Measurements from ENCODE around the gene PCDH1.

PCDH1 gene

GRCh38 chr5:141817631-141818030, 60.6 kb downstream of the PCDH1 start:
- no peak overlapping the region for H2AFZ ChIP-seq (ENCODE audit: low read length)
- no peak overlapping the region for H3K4me2 ChIP-seq (ENCODE audit: low read depth, low read length, poor library complexity, severe bottlenecking)
- H4K20me1 ChIP-seq (ENCODE audit: insufficient read depth, low read length, poor library complexity, severe bottlenecking) = no peaks in the 10 kb centered on the region
- no peaks in the 10 kb centered on the region for H3F3A ChIP-seq (ENCODE audit: low read depth)
- no peak for TF ChIP-seq EZH2phosphoT487 (IDR thresholded peaks at IDR 0.05; ENCODE audit: borderline replicate concordance)
- TF ChIP-seq, protein P1, sequence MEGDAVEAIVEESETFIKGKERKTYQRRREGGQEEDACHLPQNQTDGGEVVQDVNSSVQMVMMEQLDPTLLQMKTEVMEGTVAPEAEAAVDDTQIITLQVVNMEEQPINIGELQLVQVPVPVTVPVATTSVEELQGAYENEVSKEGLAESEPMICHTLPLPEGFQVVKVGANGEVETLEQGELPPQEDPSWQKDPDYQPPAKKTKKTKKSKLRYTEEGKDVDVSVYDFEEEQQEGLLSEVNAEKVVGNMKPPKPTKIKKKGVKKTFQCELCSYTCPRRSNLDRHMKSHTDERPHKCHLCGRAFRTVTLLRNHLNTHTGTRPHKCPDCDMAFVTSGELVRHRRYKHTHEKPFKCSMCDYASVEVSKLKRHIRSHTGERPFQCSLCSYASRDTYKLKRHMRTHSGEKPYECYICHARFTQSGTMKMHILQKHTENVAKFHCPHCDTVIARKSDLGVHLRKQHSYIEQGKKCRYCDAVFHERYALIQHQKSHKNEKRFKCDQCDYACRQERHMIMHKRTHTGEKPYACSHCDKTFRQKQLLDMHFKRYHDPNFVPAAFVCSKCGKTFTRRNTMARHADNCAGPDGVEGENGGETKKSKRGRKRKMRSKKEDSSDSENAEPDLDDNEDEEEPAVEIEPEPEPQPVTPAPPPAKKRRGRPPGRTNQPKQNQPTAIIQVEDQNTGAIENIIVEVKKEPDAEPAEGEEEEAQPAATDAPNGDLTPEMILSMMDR (conservative IDR thresholded peaks at IDR 0.05; ENCODE audit: low read length) = no peak
- no peaks in the 10 kb centered on the region for H3K36me3 ChIP-seq (ENCODE audit: insufficient read depth, low read length)
- H3K9me2 ChIP-seq (replicated peaks; ENCODE audit: low read depth, low read length) = no peaks in the 10 kb centered on the region
- H3K27me3 ChIP-seq (ENCODE audit: insufficient read depth, low read length, poor library complexity, severe bottlenecking) = no peaks in the 10 kb centered on the region
- H3K4me3 ChIP-seq (ENCODE audit: low read length, poor library complexity, severe bottlenecking) = no peak overlapping the region
- H3K9ac ChIP-seq (ENCODE audit: low read depth, low read length, poor library complexity, severe bottlenecking) = no peak overlapping the region
- no peaks in the 10 kb centered on the region for H3K9me3 ChIP-seq (ENCODE audit: insufficient read depth, low read depth, low read length)
- H3K79me2 ChIP-seq (ENCODE audit: insufficient read depth, low read length) = no peaks in the 10 kb centered on the region
- peaks cover 6% of the 10 kb centered on the region for H3K4me1 ChIP-seq (ENCODE audit: insufficient read depth, low read length, poor library complexity, severe bottlenecking)

DNA sequence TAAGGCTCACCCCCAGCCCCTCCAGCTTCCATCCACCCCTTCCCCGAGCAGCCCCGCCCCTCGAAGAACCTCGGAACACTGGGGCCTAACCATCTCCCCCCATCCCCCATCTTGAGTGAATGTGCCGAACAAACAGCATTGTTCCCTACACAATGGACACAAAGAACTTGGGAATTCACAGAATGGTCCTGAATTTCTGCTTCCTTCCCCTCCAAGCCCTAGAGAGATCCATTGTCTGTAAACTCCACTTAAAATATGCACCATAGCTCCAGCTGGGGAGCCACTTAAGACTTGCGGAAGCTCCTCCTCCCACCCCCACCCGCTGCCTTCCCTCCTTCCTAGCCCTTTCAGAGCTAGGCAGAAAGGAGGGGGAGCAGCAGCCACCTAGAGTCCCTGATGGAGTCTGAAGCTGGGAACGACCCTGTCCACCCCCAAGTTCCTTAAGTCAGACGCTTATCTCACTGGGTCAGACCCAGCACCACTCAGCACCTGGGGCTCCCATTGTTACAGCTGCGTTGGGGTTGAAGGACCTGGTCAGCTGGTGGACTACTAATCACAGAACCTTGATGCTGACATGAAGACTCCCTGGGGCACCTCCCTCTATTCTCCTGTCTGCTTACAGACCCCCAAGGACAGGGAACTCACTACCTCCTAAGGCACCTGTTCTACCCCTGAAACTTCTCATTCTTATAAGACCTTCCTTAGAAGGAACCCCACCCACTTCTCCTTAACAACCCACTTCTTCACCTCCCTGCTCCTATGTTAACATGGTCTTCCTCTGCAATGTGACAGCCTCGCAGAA, 61.4 kb downstream of the PCDH1 start:
- no peak for TF ChIP-seq EZH2phosphoT487 (IDR thresholded peaks at IDR 0.05; ENCODE audit: borderline replicate concordance)
- TF ChIP-seq, protein P1 (conservative IDR thresholded peaks at IDR 0.05; ENCODE audit: low read length) = no peak
- no peaks in the 10 kb centered on the region for H3F3A ChIP-seq (ENCODE audit: low read depth)
- H3K27me3 ChIP-seq (ENCODE audit: insufficient read depth, low read length, poor library complexity, severe bottlenecking) = no peaks in the 10 kb centered on the region
- H3K9me2 ChIP-seq (replicated peaks; ENCODE audit: low read depth, low read length) = no peaks in the 10 kb centered on the region
- peaks cover 6% of the 10 kb centered on the region for H3K4me1 ChIP-seq (ENCODE audit: insufficient read depth, low read length, poor library complexity, severe bottlenecking)
- no peaks in the 10 kb centered on the region for H3K36me3 ChIP-seq (ENCODE audit: insufficient read depth, low read length)
- H3K9me3 ChIP-seq (ENCODE audit: insufficient read depth, low read depth, low read length) = no peaks in the 10 kb centered on the region
- no peaks in the 10 kb centered on the region for H3K79me2 ChIP-seq (ENCODE audit: insufficient read depth, low read length)
- no peak overlapping the region for H3K4me3 ChIP-seq (ENCODE audit: low read length, poor library complexity, severe bottlenecking)
- H4K20me1 ChIP-seq (ENCODE audit: insufficient read depth, low read length, poor library complexity, severe bottlenecking) = no peaks in the 10 kb centered on the region
- H3K4me2 ChIP-seq (ENCODE audit: low read depth, low read length, poor library complexity, severe bottlenecking) = no peak overlapping the region
- H2AFZ ChIP-seq (ENCODE audit: low read length) = no peak overlapping the region
- no peak overlapping the region for H3K9ac ChIP-seq (ENCODE audit: low read depth, low read length, poor library complexity, severe bottlenecking)

- Histone ChIP-seq H3F3A (ENCODE audit: low read depth) (no peaks in the 10 kb centered on the region), H3K4me1 (ENCODE audit: insufficient read depth, low read length, poor library complexity, severe bottlenecking) (peaks cover 6% of the 10 kb centered on the region), H3K79me2 (ENCODE audit: insufficient read depth, low read length) (no peaks in the 10 kb centered on the region), H3K36me3 (ENCODE audit: insufficient read depth, low read length) (no peaks in the 10 kb centered on the region), H3K9ac (ENCODE audit: low read depth, low read length, poor library complexity, severe bottlenecking) (no peak overlapping the region), H3K9me3 (ENCODE audit: insufficient read depth, low read depth, low read length) (no peaks in the 10 kb centered on the region), H4K20me1 (ENCODE audit: insufficient read depth, low read length, poor library complexity, severe bottlenecking) (no peaks in the 10 kb centered on the region), H3K4me3 (ENCODE audit: low read length, poor library complexity, severe bottlenecking) (no peak overlapping the region), H2AFZ (ENCODE audit: low read length) (no peak overlapping the region), H3K4me2 (ENCODE audit: low read depth, low read length, poor library complexity, severe bottlenecking) (no peak overlapping the region), H3K9me2 (replicated peaks; ENCODE audit: low read depth, low read length) (no peaks in the 10 kb centered on the region), H3K27me3 (ENCODE audit: insufficient read depth, low read length, poor library complexity, severe bottlenecking) (no peaks in the 10 kb centered on the region)
- no peak for TF ChIP-seq EZH2phosphoT487 (IDR thresholded peaks at IDR 0.05; ENCODE audit: borderline replicate concordance)
- TF ChIP-seq, protein P1 (conservative IDR thresholded peaks at IDR 0.05; ENCODE audit: low read length) = no peak
Observed at GRCh38 chr5:141815796-141816180, 62.4 kb downstream of the PCDH1 start.
